ENCODE measurements around the gene ATP10B. TPM values are rescaled to one million over a fixed set of nuclear protein-coding genes. Genes with fewer than 3 reads are reported as not detected.
"Not testable (repeated sequence)": the region's sequence is repeated elsewhere in the genome, so short reads cannot be mapped to it uniquely, and the experiment has no call there.

The ATP10B gene
- polyA plus RNA-seq, 1 of the 3 experiments (the other 2 are of a cell fraction): not detected

DNA sequence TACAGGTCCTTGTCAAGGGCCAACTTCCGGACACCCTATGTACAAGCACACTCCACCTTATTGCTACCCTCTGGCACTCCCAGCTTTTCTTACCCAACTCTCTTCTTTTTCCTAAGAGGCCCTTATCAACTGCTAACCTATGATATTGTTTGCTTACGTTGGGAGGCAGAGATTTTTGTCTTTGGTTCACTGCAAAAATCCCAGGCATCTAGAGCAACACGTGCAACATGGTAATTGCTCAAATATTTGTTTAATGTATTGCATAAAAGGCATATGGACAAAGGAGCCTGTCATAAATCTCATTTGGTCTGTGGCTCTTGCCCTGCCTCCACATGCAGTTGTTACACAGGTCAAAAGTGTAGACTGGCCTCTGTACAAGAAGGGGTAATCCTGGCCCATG lies 35.8 kb upstream of the ATP10B start:
- no peaks in the 10 kb centered on the region for H3K9me3 ChIP-seq
- H3K4me2 ChIP-seq: no peak overlapping the region
- WGBS (ENCODE audit: low lambda C conversion rate): 1% methylated on average over 3 of the region's 3 CpGs
- H2AFZ ChIP-seq (ENCODE audit: low read depth): no peak overlapping the region
- no peaks in the 10 kb centered on the region for H3K27me3 ChIP-seq (ENCODE audit: insufficient read depth)
- ChIA-PET POLR2A (no interaction called here), CTCF (no interaction called here)
- TF ChIP-seq CHD2 (IDR thresholded peaks at IDR 0.05; ENCODE audit: low read length, partially characterized antibody): no peak
- TF ChIP-seq USF1 (IDR thresholded peaks at IDR 0.05; ENCODE audit: borderline replicate concordance, low read depth): no peak
- TF ChIP-seq FOXJ3 (CRISPR knock-in tag; IDR thresholded peaks at IDR 0.05): no peak
- TF ChIP-seq MXI1 (IDR thresholded peaks at IDR 0.05; ENCODE audit: low read depth, low read length): no peak
- TF ChIP-seq RCOR1 (IDR thresholded peaks at IDR 0.05; ENCODE audit: low read length): no peak
- TF ChIP-seq ELF1 (IDR thresholded peaks at IDR 0.05): no peak
- TF ChIP-seq, protein P1, sequence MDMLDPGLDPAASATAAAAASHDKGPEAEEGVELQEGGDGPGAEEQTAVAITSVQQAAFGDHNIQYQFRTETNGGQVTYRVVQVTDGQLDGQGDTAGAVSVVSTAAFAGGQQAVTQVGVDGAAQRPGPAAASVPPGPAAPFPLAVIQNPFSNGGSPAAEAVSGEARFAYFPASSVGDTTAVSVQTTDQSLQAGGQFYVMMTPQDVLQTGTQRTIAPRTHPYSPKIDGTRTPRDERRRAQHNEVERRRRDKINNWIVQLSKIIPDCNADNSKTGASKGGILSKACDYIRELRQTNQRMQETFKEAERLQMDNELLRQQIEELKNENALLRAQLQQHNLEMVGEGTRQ (IDR thresholded peaks at IDR 0.05; ENCODE audit: borderline replicate concordance, low read depth, low read length): no peak
- TF ChIP-seq GABPA (IDR thresholded peaks at IDR 0.05; ENCODE audit: low read depth): no peak
- no peak for TF ChIP-seq MAX (IDR thresholded peaks at IDR 0.05; ENCODE audit: low read depth)
- TF ChIP-seq GATA2 (CRISPR knock-in tag; IDR thresholded peaks at IDR 0.05): no peak
- TF ChIP-seq YY1 (IDR thresholded peaks at IDR 0.05; ENCODE audit: low read depth): no peak
- TF ChIP-seq FOXM1 (IDR thresholded peaks at IDR 0.05; ENCODE audit: low read depth): no peak
- no peak for TF ChIP-seq RAD21 (IDR thresholded peaks at IDR 0.05; ENCODE audit: low read length)
- no peak for TF ChIP-seq POLR2AphosphoS5 (IDR thresholded peaks at IDR 0.05; ENCODE audit: low read depth, low read length)
- no peak for TF ChIP-seq EP300 (IDR thresholded peaks at IDR 0.05; ENCODE audit: borderline replicate concordance in 1 of 2, low read depth in 1 of 2, low read length in 1 of 2)
- no peak for TF ChIP-seq ZBTB33 (IDR thresholded peaks at IDR 0.05; ENCODE audit: borderline replicate concordance, low read depth)
- no peak for TF ChIP-seq IRF3 (IDR thresholded peaks at IDR 0.05; ENCODE audit: low read depth, low read length)
- no peak for TF ChIP-seq MEF2A (IDR thresholded peaks at IDR 0.05; ENCODE audit: borderline replicate concordance, low read depth)
- no peak overlapping the region for H3K4me3 ChIP-seq (ENCODE audit: low read depth in 2 of 2, low read length in 1 of 2)
- no peaks in the 10 kb centered on the region for H3K4me1 ChIP-seq (ENCODE audit: control insufficient read depth in 1 of 2, insufficient read depth in 2 of 2, low read depth in 1 of 2, low read length in 1 of 2)
- H3K27ac ChIP-seq (ENCODE audit: low read depth in 2 of 2, low read length in 1 of 2): no peak overlapping the region
- H4K20me1 ChIP-seq (ENCODE audit: insufficient read depth): no peaks in the 10 kb centered on the region
- no peaks in the 10 kb centered on the region for H3K79me2 ChIP-seq (ENCODE audit: insufficient read depth)
- no peaks in the 10 kb centered on the region for H3F3A ChIP-seq (replicated peaks; ENCODE audit: insufficient read depth)
- no peak for DNase-seq
- H3K9ac ChIP-seq: no peak overlapping the region
- H3K36me3 ChIP-seq (replicated peaks in 1 of 2; ENCODE audit: control insufficient read depth in 1 of 2, insufficient read depth in 2 of 2, low read length in 1 of 2): no peaks in the 10 kb centered on the region
- no peaks in the 10 kb centered on the region for H3K9me2 ChIP-seq

DNA sequence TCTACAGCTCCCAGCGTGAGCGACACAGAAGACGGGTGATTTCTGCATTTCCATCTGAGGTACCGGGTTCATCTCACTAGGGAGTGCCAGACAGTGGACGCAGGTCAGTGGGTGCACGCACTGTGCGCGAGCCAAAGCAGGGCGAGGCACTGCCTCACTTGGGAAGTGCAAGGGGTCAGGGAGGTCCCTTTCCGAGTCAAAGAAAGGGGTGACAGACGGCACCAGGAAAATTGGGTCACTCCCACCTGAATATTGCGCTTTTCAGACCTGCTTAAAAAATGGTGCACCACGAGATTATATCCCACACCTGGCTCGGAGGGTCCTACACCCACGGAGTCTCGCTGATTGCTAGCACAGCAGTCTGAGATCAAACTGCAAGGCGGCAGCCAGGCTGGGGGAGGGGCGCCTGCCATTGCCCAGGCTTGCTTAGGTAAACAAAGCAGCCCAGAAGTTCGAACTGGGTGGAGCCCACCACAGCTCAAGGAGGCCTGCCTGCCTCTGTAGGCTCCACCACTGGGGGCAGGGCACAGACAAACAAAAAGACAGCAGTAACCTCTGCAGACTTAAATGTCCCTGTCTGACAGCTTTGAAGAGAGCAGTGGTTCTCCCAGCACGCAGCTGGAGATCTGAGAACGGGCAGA lies 21.7 kb upstream of the ATP10B start:
- H3K9me3 ChIP-seq; H2AFZ ChIP-seq (ENCODE audit: low read depth); H3K9me2 ChIP-seq; H3K9ac ChIP-seq; H3K79me2 ChIP-seq (ENCODE audit: insufficient read depth); H3K4me2 ChIP-seq; H3K27ac ChIP-seq (ENCODE audit: low read depth in 2 of 2, low read length in 1 of 2); H3K4me3 ChIP-seq (ENCODE audit: low read depth in 2 of 2, low read length in 1 of 2); CTCF ChIA-PET; POLR2A ChIA-PET; H3K27me3 ChIP-seq (ENCODE audit: insufficient read depth); H4K20me1 ChIP-seq (ENCODE audit: insufficient read depth); H3K36me3 ChIP-seq (replicated peaks in 1 of 2; ENCODE audit: control insufficient read depth in 1 of 2, insufficient read depth in 2 of 2, low read length in 1 of 2); H3K4me1 ChIP-seq (ENCODE audit: control insufficient read depth in 1 of 2, insufficient read depth in 2 of 2, low read depth in 1 of 2, low read length in 1 of 2); DNase-seq; H3F3A ChIP-seq (replicated peaks; ENCODE audit: insufficient read depth): not testable (repeated sequence)
- 12% methylated on average over 18 of the region's 21 CpGs for WGBS (ENCODE audit: low lambda C conversion rate)

Data from SK-N-SH (cell line).